Activated B cell treated with CpG ODN at 0.5 μM for 24 hours (primary cell): ENCODE measurements around the gene BHLHE23. TPM values are rescaled to one million over a fixed set of nuclear protein-coding genes. Genes with fewer than 3 reads are reported as not detected.

ENCODE experiments used
- ATAC-seq: fragments of 200-7000 bp; cut with Tn5 transposase; one replicate; pipeline ENCODE4 v1.10.0; 2021; ENCODE audit warnings: low read depth, mild to moderate bottlenecking, moderate library complexity
- CTCF ChIA-PET: fragments of 350-600 bp; sonication (Branson Sonifier 250); formaldehyde crosslinking; loops from one replicate; lab custom pipeline; 2021; ENCODE audit warnings: antibody characterized with exemption; lab: Charles Lee
- POLR2A ChIA-PET: fragments of 350-600 bp; sonication (Branson Sonifier 250); formaldehyde crosslinking; loops from one replicate; lab custom pipeline; 2021; ENCODE audit warnings: antibody characterized with exemption; lab: Charles Lee
- DNase-seq: peaks from one replicate; pipeline ENCODE4 v3.0.0; 2022
- H3K27ac Mint-ChIP-seq: one replicate; pipeline ENCODE4 v1.8.0; 2020; ENCODE audit warnings: mixed read lengths
- H3K27me3 Mint-ChIP-seq: one replicate; pipeline ENCODE4 v1.8.0; 2021; ENCODE audit warnings: mixed read lengths
- H3K36me3 Mint-ChIP-seq: one replicate; pipeline ENCODE4 v1.8.0; 2021; ENCODE audit warnings: low read depth, mixed read lengths
- H3K4me1 Mint-ChIP-seq: one replicate; pipeline ENCODE4 v1.8.0; 2021; ENCODE audit warnings: mixed read lengths
- H3K4me3 Mint-ChIP-seq: one replicate; pipeline ENCODE4 v1.8.0; 2020; ENCODE audit warnings: mild to moderate bottlenecking, mixed read lengths
- H3K9me3 Mint-ChIP-seq: one replicate; pipeline ENCODE4 v1.8.0; 2020; ENCODE audit warnings: mixed read lengths
- intact Hi-C: fragments of 100-400 bp; cut with micrococcal nuclease; formaldehyde crosslinking; loops from one replicate; pipeline ENCODE4 v1.15.1; 2024
- total RNA-seq: library from RNA; stranded (reverse); gene quantifications from 2 replicates; pipeline ENCODE4 v1.2.3, GENCODE V29; 2022
- TF ChIP-seq, protein P1 (sequence below): fragments of 200-600 bp; IDR thresholded peaks from one replicate; pipeline ENCODE4 v1.8.0; 2022; ENCODE audit warnings: antibody characterized with exemption, mild to moderate bottlenecking

BHLHE23 gene
- total RNA-seq, 1 donor from 2014 or later: not detected

DNA sequence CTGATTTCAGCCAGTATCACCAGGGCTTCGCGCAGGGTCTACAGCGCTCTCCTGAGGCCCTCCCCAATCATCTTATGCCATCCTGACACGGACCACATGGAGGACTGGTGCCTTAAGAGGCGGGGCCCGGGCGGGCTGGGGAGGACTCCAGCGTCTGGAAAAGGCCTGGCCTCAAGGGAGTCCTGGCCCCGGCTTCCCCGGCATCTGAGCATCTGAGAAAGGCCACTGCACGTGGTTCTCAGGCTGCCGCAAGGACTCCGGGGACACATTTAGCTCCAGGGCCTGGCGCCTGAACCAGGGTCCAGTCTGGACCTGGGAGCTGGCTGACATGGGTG, 21.4 kb downstream of the BHLHE23 start:
- peaks cover 30% of the 10 kb centered on the region for H3K27me3 Mint-ChIP-seq
- POLR2A ChIA-PET: no interaction called here
- ATAC-seq (no peak), DNase-seq (no peak)
- H3K4me3 Mint-ChIP-seq: no peak overlapping the region
- no peak overlapping the region for H3K27ac Mint-ChIP-seq
- TF ChIP-seq, protein P1, sequence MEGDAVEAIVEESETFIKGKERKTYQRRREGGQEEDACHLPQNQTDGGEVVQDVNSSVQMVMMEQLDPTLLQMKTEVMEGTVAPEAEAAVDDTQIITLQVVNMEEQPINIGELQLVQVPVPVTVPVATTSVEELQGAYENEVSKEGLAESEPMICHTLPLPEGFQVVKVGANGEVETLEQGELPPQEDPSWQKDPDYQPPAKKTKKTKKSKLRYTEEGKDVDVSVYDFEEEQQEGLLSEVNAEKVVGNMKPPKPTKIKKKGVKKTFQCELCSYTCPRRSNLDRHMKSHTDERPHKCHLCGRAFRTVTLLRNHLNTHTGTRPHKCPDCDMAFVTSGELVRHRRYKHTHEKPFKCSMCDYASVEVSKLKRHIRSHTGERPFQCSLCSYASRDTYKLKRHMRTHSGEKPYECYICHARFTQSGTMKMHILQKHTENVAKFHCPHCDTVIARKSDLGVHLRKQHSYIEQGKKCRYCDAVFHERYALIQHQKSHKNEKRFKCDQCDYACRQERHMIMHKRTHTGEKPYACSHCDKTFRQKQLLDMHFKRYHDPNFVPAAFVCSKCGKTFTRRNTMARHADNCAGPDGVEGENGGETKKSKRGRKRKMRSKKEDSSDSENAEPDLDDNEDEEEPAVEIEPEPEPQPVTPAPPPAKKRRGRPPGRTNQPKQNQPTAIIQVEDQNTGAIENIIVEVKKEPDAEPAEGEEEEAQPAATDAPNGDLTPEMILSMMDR: no peak
- H3K4me1 Mint-ChIP-seq: peaks cover 25% of the 10 kb centered on the region
- H3K36me3 Mint-ChIP-seq: no peaks in the 10 kb centered on the region
- intact Hi-C loops: no loop called here
- H3K9me3 Mint-ChIP-seq: no peaks in the 10 kb centered on the region
- CTCF ChIA-PET: interaction anchor here (1.1 kb wide), 1 partner anchor 13 kb away, joined by 3 read pairs; no protein-coding TSS in a partner anchor

- Mint-ChIP-seq H3K4me3 (no peak overlapping the region), H3K27ac (no peak overlapping the region), H3K4me1 (peaks cover 31% of the 10 kb centered on the region), H3K36me3 (no peaks in the 10 kb centered on the region), H3K27me3 (peaks cover 30% of the 10 kb centered on the region), H3K9me3 (no peaks in the 10 kb centered on the region)
- ChIA-PET POLR2A (interaction anchor here (0.7 kb wide), 1 partner anchor 13 kb away, joined by 3 read pairs; no protein-coding TSS in a partner anchor), CTCF (interaction anchor here (0.8 kb wide), 1 partner anchor 12 kb away, joined by 3 read pairs; no protein-coding TSS in a partner anchor)
- intact Hi-C loops: no loop called here
- DNase-seq: no peak
- TF ChIP-seq, protein P1: no peak
- no peak for ATAC-seq
Observed at GRCh38 chr20:62984666-62985443, 21.9 kb downstream of the BHLHE23 start.

DNA sequence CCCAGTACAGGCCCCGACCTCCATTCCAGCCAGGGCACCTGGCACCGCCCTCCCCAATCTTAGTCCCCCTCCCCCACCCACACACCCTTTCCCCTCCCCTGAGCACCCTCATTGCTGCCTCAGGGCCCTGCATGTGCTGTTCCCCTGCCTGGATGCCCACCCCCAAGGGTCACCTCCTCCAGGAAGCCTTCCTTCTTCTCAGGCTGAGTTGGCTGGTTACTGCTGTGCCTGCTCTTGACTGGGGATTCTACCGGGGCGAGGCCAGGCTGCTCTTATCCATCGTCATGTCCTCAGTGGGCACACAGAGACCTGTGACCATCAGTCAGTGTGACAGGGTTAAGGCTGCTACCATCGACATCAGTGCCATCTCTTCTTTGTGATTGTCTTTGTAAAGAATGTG, 23.6 kb downstream of the BHLHE23 start:
- no peaks in the 10 kb centered on the region for H3K9me3 Mint-ChIP-seq
- peaks cover 34% of the 10 kb centered on the region for H3K4me1 Mint-ChIP-seq
- H3K27ac Mint-ChIP-seq: no peak overlapping the region
- intact Hi-C loops: no loop called here
- peaks cover 32% of the 10 kb centered on the region for H3K27me3 Mint-ChIP-seq
- TF ChIP-seq, protein P1: no peak
- no peak overlapping the region for H3K4me3 Mint-ChIP-seq
- ChIA-PET POLR2A (no interaction called here), CTCF (no interaction called here)
- DNase-seq (no peak), ATAC-seq (no peak)
- H3K36me3 Mint-ChIP-seq: no peaks in the 10 kb centered on the region

GRCh38 chr20:62982124-62983075, 24.4 kb downstream of the BHLHE23 start:
- POLR2A ChIA-PET: interaction anchor here (1.6 kb wide), 1 partner anchor 29 kb away, joined by 7 read pairs; no protein-coding TSS in a partner anchor
- H3K36me3 Mint-ChIP-seq: no peaks in the 10 kb centered on the region
- H3K27ac Mint-ChIP-seq: no peak overlapping the region
- peaks cover 42% of the 10 kb centered on the region for H3K4me1 Mint-ChIP-seq
- ATAC-seq (no peak), DNase-seq (no peak)
- intact Hi-C loops: no loop called here
- H3K4me3 Mint-ChIP-seq: no peak overlapping the region
- peaks cover 32% of the 10 kb centered on the region for H3K27me3 Mint-ChIP-seq
- CTCF ChIA-PET: interaction anchor here (1.0 kb wide), 1 partner anchor 10 kb away, joined by 3 read pairs; no protein-coding TSS in a partner anchor
- TF ChIP-seq, protein P1: no peak
- no peaks in the 10 kb centered on the region for H3K9me3 Mint-ChIP-seq

- ATAC-seq: no peak
- intact Hi-C loops: no loop called here
- no peak overlapping the region for H3K4me3 Mint-ChIP-seq
- H3K4me1 Mint-ChIP-seq: peaks cover 51% of the 10 kb centered on the region
- ChIA-PET CTCF (no interaction called here), POLR2A (interaction anchor here (0.6 to 1.6 kb wide), 3 partner anchors 8 to 357 kb away, joined by 3 to 7 read pairs (median 5); no protein-coding TSS in a partner anchor)
- peaks cover 31% of the 10 kb centered on the region for H3K27me3 Mint-ChIP-seq
- H3K27ac Mint-ChIP-seq: no peak overlapping the region
- no peak for DNase-seq
- no peaks in the 10 kb centered on the region for H3K36me3 Mint-ChIP-seq
- H3K9me3 Mint-ChIP-seq: no peaks in the 10 kb centered on the region
- TF ChIP-seq, protein P1: no peak
Observed at GRCh38 chr20:62980970-62981369, 25.8 kb downstream of the BHLHE23 start.
